Thoracic aorta (tissue), 2 donors: ENCODE data around the gene LRRC4B. TPM values are rescaled to one million over a fixed set of nuclear protein-coding genes. Genes with fewer than 3 reads are reported as not detected.

Experiments
- ATAC-seq: fragments of 150-250 bp; one replicate; pipeline ENCODE4 v1.8.0; 2017; ENCODE audit warnings: low read depth; ENCODE audit not compliant: insufficient number of reproducible peaks, low FRiP score
- DNase-seq: peaks from one replicate; pipeline ENCODE4 v3.0.0-alpha.2; 2020; ENCODE audit warnings: low spot score
- H3K27ac ChIP-seq, 2 donors: fragments of 200-600 bp; sonication (generic); 1 replicate in 1 of 2; 2 replicates in 1 of 2; pipeline ENCODE4 v1.5.1; 2016; ENCODE audit warnings: mild to moderate bottlenecking in 2 of 2, moderate library complexity in 2 of 2
- H3K27me3 ChIP-seq: fragments of 200-600 bp; sonication (generic); replicated peaks from 2 replicates; pipeline ENCODE4 v1.6.0; 2016; ENCODE audit warnings: mild to moderate bottlenecking; ENCODE audit not compliant: insufficient read depth
- H3K36me3 ChIP-seq: fragments of 200-600 bp; sonication (generic); one replicate; pipeline ENCODE4 v1.5.1; 2016
- H3K4me1 ChIP-seq, 2 donors: fragments of 200-600 bp; sonication (generic); 1 replicate in 1 of 2; 2 replicates in 1 of 2; pipeline versions ENCODE4 v1.5.1 to v1.6.0; 2016; ENCODE audit warnings: low read depth in 2 of 2, mild to moderate bottlenecking in 1 of 2; ENCODE audit not compliant: control insufficient read depth in 1 of 2
- H3K4me3 ChIP-seq: fragments of 200-600 bp; sonication (generic); 2 replicates; pipeline ENCODE4 v1.5.1; 2016; ENCODE audit warnings: mild to moderate bottlenecking
- H3K9me3 ChIP-seq: fragments of 200-600 bp; sonication (generic); 2 replicates; pipeline ENCODE4 v1.5.1; 2016
- total RNA-seq, 2 donors: library from RNA; depleted of rRNA; stranded (reverse); fragments of >200 nt; gene quantifications; one replicate each; pipeline versions ENCODE4 v1.1.0 to v1.2.3, GENCODE V29; 2016
- TF ChIP-seq, protein P1 (sequence below): fragments of 200-600 bp; sonication (generic); IDR thresholded peaks from one replicate; pipeline ENCODE4 v1.5.1; 2019; ENCODE audit warnings: antibody characterized with exemption

The LRRC4B gene
- total RNA-seq, 2 donors from 2014 or later: 5.3 to 13.7 TPM

GRCh38 chr19:50467566-50467965, 100.7 kb downstream of the LRRC4B start:
- Histone ChIP-seq H3K27ac (no peak overlapping the region), H3K4me1 (no peaks in the 10 kb centered on the region), H3K27me3 (no peaks in the 10 kb centered on the region), H3K4me3 (no peak overlapping the region), H3K9me3 (no peaks in the 10 kb centered on the region), H3K36me3 (no peaks in the 10 kb centered on the region)
- DNase-seq (no peak), ATAC-seq (no peak)
- TF ChIP-seq, protein P1, sequence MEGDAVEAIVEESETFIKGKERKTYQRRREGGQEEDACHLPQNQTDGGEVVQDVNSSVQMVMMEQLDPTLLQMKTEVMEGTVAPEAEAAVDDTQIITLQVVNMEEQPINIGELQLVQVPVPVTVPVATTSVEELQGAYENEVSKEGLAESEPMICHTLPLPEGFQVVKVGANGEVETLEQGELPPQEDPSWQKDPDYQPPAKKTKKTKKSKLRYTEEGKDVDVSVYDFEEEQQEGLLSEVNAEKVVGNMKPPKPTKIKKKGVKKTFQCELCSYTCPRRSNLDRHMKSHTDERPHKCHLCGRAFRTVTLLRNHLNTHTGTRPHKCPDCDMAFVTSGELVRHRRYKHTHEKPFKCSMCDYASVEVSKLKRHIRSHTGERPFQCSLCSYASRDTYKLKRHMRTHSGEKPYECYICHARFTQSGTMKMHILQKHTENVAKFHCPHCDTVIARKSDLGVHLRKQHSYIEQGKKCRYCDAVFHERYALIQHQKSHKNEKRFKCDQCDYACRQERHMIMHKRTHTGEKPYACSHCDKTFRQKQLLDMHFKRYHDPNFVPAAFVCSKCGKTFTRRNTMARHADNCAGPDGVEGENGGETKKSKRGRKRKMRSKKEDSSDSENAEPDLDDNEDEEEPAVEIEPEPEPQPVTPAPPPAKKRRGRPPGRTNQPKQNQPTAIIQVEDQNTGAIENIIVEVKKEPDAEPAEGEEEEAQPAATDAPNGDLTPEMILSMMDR: no peak

Other genes starting within 250 kb of the LRRC4B start
- gene KCNC3, start 239.1 kb downstream of the LRRC4B start, total RNA-seq: 1 to 10 TPM; 1.3 to 4.2 TPM
- gene NAPSA, start 202.8 kb downstream of the LRRC4B start, total RNA-seq: not detected
- 100 to 1,000 TPM; 113 to 138 TPM for gene NR1H2, start 192.0 kb downstream of the LRRC4B start, total RNA-seq
- 10 to 100 TPM; 12.8 to 39.5 TPM for gene POLD1, start 184.1 kb downstream of the LRRC4B start, total RNA-seq
- not detected for gene SPIB, start 149.5 kb downstream of the LRRC4B start, total RNA-seq
- gene MYBPC2, start 135.5 kb downstream of the LRRC4B start, total RNA-seq: under 1 TPM in 1 of 2 donors, not detected in 1; 0.14 TPM
- 100 to 1,000 TPM in 1 of 2 donors, 10 to 100 TPM in 1; 85.6 to 139 TPM for gene EMC10, start 91.9 kb downstream of the LRRC4B start, total RNA-seq
- gene GARIN5A, start 91.6 kb downstream of the LRRC4B start, total RNA-seq: under 1 TPM in 1 of 2 donors, not detected in 1; 0.56 TPM
- gene JOSD2, start 57.2 kb downstream of the LRRC4B start, total RNA-seq: 10 to 100 TPM; 11.6 to 34.7 TPM
- gene ASPDH, start 54.5 kb downstream of the LRRC4B start, total RNA-seq: not detected
- gene SYT3, start 71.4 kb upstream of the LRRC4B start, total RNA-seq: not detected
- not detected for gene C19orf81, start 81.0 kb upstream of the LRRC4B start, total RNA-seq
- gene SHANK1, start 151.4 kb upstream of the LRRC4B start, total RNA-seq: 1 to 10 TPM in 1 of 2 donors, under 1 TPM in 1; 0.28 to 1.6 TPM
- gene CLEC11A, start 154.9 kb upstream of the LRRC4B start, total RNA-seq: 10 to 100 TPM; 10.5 to 35.3 TPM
- gene GPR32, start 202.0 kb upstream of the LRRC4B start, total RNA-seq: not detected
- gene ACP4, start 222.0 kb upstream of the LRRC4B start, total RNA-seq: not detected